ENCODE data around the gene TMEM175.
"Not testable (repeated sequence)": the region's sequence is repeated elsewhere in the genome, so short reads cannot be mapped to it uniquely, and the experiment has no call there.

DNA sequence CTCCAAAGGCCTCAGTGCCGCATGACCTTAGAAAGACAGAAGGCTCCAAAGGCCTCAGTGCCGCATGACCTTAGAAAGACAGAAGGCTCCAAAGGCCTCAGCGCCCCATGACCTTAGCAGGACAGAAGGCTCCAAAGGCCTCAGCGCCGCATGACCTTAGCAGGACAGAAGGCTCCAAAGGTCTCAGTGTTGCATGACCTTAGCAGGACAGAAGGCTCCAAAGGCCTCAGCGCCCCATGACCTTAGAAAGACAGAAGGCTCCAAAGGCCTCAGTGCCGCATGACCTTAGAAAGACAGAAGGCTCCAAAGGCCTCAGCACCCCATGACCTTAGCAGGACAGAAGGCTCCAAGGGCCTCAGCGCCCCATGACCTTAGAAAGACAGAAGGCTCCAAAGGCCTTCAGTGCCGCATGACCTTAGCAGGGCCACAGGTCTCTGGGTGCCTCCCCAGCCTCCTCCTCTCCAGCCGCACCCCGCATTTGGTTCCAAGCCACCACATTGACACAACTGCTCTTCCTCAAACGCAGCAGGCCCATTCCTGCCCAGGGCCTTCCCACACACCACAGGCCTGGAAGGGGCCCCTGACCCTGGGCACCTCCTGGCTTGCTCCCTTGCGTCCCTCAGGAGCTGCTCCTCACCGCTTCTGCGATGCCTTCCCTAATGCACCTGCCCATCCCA lies 13.1 kb upstream of the TMEM175 start:
- TF ChIP-seq, protein P1, sequence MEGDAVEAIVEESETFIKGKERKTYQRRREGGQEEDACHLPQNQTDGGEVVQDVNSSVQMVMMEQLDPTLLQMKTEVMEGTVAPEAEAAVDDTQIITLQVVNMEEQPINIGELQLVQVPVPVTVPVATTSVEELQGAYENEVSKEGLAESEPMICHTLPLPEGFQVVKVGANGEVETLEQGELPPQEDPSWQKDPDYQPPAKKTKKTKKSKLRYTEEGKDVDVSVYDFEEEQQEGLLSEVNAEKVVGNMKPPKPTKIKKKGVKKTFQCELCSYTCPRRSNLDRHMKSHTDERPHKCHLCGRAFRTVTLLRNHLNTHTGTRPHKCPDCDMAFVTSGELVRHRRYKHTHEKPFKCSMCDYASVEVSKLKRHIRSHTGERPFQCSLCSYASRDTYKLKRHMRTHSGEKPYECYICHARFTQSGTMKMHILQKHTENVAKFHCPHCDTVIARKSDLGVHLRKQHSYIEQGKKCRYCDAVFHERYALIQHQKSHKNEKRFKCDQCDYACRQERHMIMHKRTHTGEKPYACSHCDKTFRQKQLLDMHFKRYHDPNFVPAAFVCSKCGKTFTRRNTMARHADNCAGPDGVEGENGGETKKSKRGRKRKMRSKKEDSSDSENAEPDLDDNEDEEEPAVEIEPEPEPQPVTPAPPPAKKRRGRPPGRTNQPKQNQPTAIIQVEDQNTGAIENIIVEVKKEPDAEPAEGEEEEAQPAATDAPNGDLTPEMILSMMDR (IDR thresholded peaks at IDR 0.05; ENCODE audit: low read depth, low read length) = not testable (repeated sequence)
- TF ChIP-seq, protein P2, sequence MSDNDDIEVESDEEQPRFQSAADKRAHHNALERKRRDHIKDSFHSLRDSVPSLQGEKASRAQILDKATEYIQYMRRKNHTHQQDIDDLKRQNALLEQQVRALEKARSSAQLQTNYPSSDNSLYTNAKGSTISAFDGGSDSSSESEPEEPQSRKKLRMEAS (IDR thresholded peaks at IDR 0.05; ENCODE audit: low read depth, low read length) = not testable (repeated sequence)
- not testable (repeated sequence) for TF ChIP-seq POLR2A (IDR thresholded peaks at IDR 0.05; ENCODE audit: extremely low read depth, insufficient read length); MYC (IDR thresholded peaks at IDR 0.05; ENCODE audit: low read depth, low read length)
